Peyer's patch (tissue), 4 donors: ENCODE results near the gene NARF.

Source experiments
- POLR2A ChIP-seq, 2 donors: fragments of 450-650 bp; IDR thresholded peaks; one replicate each; pipeline ENCODE4 v1.5.1; 2017; ENCODE audit warnings: antibody characterized with exemption in 2 of 2, mild to moderate bottlenecking in 2 of 2, moderate library complexity in 2 of 2
- TF ChIP-seq, protein P1 (sequence below), 6 experiments: fragments of 450-650 bp in 4 of 6; fragments of 200-600 bp in 2 of 6; sonication (generic) in 1 of 6; IDR thresholded peaks; one replicate each; pipeline ENCODE4 v1.5.1; 2017 to 2019; ENCODE audit warnings: antibody characterized with exemption in 6 of 6, mild to moderate bottlenecking in 3 of 6, moderate library complexity in 1 of 6

DNA sequence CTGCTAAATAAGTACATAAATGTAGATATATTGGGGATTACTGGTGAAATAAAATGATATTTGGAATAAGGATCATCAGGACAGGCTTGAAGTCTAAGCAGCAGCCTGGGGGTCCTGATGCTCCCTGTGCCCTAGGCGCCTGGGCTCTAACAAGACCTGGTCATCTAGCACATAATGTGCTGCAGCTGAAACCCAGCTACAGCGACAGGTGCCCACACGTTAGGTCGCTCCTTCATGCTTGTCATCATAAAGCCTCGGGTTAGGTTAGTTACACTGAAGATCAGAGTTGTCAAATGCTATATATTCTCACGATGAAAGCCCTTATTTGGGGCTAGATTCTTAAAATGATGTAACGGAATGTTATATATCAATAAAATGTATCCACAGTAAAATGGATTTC, 11.5 kb downstream of the NARF start:
- TF ChIP-seq, protein P1, sequence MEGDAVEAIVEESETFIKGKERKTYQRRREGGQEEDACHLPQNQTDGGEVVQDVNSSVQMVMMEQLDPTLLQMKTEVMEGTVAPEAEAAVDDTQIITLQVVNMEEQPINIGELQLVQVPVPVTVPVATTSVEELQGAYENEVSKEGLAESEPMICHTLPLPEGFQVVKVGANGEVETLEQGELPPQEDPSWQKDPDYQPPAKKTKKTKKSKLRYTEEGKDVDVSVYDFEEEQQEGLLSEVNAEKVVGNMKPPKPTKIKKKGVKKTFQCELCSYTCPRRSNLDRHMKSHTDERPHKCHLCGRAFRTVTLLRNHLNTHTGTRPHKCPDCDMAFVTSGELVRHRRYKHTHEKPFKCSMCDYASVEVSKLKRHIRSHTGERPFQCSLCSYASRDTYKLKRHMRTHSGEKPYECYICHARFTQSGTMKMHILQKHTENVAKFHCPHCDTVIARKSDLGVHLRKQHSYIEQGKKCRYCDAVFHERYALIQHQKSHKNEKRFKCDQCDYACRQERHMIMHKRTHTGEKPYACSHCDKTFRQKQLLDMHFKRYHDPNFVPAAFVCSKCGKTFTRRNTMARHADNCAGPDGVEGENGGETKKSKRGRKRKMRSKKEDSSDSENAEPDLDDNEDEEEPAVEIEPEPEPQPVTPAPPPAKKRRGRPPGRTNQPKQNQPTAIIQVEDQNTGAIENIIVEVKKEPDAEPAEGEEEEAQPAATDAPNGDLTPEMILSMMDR (IDR thresholded peaks at IDR 0.05): no peak
- no peak for TF ChIP-seq POLR2A (IDR thresholded peaks at IDR 0.05)
